Islet of Langerhans (tissue), 1 donor: Measurements from ENCODE around the gene KRTAP2-4.
"Not testable (repeated sequence)": the region's sequence is repeated elsewhere in the genome, so short reads cannot be mapped to it uniquely, and the experiment has no call there.

Source experiments
- FAIRE-seq: peaks from one replicate; lab custom pipeline; 2011; peaks lifted over from hg19 to GRCh38; lab: Jason Lieb, UNC

The KRTAP2-4 gene

DNA sequence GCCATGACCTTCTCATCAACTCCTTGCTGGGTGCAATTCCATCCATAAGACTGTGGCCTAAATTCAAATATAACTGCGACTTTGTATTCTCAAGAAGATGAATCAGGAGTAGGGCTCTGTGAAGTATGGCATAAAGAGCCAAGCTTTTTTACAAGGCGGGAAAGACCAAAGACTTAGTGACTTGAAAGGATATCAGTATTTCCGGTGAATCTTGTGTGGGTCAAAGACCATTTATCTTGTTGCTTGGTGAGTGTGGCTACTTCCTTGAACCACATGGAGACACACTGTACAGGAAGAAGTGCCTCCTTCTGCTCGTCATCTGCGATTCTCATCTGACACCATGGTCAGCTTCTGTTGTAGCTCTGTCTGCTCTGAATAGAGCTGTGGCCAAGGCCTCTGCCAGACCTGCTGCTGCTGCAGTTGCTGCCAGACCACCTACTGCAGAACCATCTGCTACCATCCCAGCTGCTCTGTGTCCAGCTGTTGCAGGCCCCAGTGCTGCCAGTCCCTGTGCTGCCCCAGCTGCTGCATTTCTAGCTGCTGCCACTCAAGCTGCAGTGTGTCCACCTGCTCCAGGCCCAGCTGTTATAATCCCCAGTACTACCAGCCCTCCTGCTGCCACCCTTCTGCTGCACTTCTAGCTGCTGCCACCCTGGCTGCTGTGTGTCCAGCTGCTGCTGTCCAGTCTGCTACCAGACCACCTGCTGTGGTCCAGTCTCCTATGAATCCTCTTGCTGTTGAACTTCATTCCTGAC, 6.1 kb upstream of the KRTAP2-4 start:
- FAIRE-seq, result no peak

DNA sequence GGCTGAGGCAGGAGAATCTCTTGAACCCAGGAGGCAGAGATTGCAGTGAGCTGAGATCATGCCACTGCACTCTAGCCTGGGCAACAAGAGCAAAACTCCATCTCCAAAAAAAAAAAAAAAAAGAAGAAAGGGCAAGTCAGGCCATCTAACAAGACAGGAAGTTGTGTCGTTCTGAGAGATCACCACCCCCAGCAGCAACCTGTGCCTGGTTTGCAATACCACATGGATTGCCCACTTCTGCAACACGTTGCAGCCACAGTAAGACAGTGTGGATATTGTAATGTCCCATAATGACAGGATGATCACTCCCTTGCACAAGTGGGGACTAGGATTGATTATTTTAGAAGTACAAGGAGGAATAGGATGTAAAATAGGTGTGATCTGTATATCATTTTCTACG, 3.4 kb upstream of the KRTAP2-4 start:
- no peak for FAIRE-seq

DNA sequence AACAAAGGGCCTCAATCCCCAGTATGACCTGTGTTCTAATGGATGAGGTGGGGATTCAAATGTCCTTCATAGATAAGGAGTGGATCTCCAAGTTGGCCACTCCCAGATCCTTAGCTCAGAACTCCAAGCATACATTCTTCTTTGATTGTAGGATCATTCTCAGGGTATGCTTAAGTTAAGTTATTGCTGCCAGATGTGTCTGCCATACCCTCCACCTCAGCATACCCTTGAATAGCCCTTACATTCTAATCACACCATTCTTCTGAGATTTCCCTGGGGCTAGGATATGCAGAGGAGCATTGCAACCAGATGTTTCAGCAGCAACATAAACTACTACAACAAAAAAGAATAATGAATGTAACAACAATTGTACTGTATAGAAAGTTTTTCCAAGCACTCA, 1.6 kb upstream of the KRTAP2-4 start:
- no peak for FAIRE-seq

DNA sequence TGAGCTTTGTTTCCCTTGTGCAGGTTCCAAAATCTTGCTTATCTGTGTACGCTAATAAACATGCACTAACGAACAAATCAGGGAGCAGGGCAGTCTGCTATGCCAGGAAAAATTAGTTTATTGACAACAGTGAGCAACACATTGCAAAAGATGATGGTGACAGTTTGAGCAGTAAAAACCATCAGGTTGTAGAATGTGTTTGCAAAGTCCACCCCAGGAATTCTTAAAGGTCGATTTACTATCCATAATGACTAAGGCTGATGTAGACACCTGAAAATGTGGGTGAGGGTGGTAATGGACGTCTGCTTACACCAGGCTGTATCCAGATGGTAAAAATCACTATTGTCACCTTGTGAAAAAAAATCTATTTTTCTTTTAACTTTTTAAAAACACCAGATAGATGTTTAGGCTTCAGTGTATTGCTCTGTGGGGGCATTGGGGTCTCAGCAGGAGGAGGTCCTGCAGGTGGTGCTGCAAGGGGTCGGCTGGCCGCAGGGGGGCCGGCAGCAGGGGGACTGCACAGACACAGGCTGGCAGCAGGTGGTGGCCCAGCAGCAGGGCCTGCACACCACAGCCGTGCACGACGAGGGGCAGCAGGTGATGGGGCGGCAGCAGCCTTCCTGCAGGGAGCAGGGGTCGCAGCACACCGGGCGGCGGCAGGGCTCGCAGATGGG, 526 bp downstream of the KRTAP2-4 start:
- FAIRE-seq, result not testable (repeated sequence)

DNA sequence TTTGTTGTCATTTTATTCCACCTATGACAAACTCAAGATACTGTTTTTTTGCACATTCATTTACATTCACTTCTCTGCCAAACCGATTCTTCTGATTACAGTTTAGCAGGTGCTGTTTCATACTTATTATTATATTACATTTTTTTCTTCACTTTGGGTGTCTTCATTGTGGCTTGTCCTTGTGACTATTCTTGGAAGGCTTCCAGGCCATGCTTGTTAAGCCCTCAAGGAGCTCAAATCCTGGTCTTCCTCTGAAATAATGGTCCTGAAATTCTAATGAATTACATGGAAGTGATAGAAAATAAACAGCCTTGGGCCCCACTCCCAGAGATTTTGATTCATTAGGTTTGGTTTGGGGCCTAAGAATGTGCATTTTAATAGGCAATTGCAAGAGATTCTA, 1.4 kb downstream of the KRTAP2-4 start:
- FAIRE-seq, result no peak

DNA sequence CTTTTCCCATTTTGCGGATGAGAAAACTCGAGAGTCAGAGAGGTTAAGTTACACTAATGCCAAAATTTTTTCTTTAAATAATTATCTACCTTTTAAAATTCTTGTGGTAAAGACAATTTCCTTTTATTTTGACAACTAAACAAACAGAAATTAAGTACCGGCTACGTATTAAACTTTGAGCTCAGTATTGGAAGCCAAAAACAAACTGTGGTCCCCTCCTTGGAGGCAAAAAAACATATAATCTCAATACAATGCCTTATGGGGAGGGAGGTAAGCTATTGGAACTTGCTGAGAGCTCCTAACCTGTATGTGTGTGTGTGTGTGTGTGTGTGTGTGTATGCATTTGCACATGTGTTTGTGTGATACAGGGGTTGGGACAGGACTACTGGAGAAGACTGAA, 2.2 kb downstream of the KRTAP2-4 start:
- no peak for FAIRE-seq

DNA sequence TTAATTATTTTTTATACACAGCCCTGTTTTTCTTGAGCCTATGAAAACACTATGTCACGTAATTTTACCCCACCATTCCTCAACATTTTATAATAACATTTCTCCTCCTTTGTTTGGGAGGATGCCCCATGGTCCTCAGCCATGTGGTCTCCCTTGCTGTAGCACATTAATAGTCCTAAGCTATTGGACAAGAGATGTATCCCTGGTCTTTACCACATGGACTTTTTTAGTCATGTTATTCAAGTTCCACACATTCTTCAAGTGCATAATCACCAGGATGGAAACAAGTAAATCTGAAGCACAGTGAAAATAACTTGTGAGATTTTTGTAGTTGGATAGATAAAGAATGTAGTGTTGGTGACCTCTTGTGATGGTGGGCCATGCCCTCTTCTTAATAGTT, 3.7 kb downstream of the KRTAP2-4 start:
- FAIRE-seq, result no peak

DNA sequence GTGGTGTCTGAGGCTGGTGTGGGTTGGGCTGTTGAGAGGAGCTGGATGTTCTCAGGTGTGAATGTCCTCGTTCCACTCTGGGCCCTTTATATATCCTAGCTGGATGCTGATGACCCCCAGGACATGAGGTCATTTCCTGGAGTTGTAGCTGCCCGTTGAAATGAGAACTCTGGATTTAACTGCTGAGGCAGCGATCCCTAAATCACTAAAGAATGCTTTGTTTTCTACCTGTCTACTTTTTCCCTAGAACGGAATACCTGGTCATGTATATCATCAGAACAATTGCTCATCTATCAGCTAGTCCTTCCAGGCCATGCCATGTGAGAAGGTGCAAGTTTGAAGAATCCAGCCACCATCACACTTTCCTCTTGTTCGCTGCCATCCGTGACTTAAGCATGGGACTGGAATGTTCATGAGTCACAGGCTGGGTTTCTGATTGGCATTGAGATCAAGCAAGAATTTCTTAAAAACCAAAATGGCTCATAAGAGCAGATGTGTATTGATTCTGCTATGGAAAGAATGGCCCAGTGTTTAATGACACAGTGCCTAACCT, 5.6 kb downstream of the KRTAP2-4 start, which contains the start of gene KRTAP2-3:
TSS of gene KRTAP2-3 (minus strand) at position 63 of the 553 bp plus-strand sequence. CDS start 64 bp downstream, outside the sequence.
- FAIRE-seq, result no peak

DNA sequence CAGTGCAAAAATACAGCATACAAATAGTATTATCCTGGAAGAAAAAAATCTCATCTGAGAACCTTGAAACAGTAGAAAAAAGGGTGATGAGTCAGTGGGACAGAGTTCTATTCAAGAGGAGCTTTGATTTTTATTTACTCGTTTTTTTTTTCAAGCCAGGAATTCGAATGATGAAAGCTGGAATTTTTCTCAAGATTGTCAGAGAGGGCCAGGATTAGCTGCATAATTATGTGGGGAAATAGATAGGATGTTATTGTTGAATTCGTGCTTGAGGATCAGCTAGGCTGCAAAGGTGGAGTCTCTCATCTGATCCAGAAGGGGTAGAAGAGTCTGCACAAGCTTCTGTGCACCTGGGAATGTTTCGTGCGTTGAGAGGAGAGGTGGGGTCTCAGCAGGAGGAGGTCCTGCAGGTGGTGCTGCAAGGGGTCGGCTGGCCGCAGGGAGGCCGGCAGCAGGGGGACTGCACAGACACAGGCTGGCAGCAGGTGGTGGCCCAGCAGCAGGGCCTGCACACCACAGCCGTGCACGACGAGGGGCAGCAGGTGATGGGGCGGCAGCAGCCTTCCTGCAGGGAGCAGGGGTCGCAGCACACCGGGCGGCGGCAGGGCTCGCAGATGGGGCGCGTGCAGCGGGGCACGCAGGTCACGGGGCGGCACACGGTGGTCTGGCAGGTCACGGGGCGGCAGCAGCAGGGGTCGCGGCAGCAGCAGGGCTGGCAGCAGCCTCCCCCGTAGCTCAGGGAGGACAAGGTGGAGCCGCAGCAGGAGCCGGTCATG, 6.2 kb downstream of the KRTAP2-4 start:
- FAIRE-seq, result not testable (repeated sequence)

DNA sequence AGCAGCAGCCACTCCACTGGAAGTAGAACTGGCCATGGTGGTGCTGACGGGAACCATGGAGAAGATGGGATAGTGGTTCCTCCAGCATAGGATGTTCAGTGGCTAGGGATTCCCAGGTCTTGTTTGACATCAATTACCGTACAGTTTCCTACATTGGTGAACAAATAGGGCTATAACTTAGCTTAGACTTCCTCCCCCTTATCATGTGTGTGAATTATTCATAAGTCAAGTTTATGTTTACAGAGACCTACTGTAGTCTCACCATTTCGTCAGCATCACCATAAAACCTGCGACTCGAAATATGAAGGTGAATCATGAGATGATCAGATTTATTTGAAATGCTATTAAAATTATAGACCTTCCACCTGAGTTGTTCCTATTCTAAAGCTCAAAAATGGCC, 6.9 kb downstream of the KRTAP2-4 start:
- FAIRE-seq, result no peak

DNA sequence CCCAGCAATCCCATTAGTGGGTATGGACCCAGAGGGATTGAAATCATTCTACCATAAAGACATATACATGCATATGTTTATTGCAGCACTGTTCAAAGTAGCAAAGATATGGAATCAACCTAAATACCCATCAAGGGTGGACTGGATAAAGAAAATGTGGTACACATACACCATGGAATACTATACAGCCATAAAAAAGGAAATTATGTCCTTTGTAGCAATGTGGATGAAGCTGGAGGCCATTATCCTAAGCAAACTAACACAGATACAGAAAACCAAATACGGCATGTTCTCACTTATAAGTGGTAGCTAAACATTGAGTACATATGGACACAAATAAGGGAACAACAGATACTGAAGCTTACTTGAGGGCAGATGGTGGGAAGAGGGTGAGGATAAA, 8.1 kb downstream of the KRTAP2-4 start:
- no peak for FAIRE-seq

DNA sequence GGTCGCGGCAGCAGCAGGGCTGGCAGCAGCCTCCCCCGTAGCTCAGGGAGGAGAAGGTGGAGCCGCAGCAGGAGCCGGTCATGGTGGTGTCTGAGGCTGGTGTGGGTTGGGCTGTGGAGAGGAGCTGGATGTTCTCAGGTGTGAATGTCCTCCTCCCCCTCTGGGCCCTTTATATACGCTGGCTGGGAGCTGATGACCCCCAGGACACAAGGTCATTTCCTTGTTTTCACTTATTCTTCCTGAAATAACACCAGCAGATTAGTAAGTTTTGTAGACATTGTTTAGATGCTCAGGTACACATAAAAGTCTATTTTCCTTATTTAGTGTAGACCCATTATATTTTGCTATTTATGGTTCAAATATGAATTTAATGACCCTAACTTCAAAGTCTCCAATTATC, 10.5 kb downstream of the KRTAP2-4 start, which contains the start of gene KRTAP2-2:
TSS of gene KRTAP2-2 (minus strand) at position 101 of the 400 bp plus-strand sequence. CDS start at position 82, 19 bp downstream.
- not testable (repeated sequence) for FAIRE-seq

DNA sequence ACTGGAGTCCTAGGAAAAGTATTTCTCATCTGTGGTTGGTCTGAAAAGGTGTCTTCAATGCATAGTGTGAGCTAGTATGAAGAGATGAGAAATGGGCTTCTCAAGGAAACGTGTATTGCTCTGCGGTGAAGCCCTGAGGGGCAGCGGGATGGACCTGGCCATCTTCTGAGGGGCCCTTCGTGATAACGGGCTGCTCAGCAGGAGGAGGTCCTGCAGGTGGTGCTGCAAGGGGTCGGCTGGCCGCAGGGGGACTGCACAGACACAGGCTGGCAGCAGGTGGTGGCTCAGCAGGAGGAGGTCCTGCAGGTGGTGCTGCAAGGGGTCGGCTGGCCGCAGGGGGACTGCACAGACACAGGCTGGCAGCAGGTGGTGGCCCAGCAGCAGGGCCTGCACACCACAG, 11.1 kb downstream of the KRTAP2-4 start:
- FAIRE-seq, result not testable (repeated sequence)

DNA sequence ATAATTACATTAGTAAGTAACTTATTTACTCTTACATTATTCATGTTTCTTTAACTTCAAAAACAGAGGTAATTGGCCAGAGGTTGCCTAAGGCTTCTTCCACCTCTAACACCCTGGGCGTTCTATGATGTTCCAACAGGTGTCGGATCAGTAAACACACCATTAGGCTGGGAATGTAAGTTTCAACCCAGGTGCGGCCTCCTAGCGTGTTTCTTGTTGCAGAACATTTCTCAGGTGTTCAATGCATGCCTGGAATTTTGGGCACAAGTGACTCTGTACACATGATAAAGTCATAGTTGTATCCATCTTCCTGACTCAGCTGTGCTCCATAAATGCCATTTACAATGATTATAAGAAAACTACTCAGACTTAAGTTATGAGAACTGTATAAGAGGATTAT, 11.7 kb downstream of the KRTAP2-4 start:
- no peak for FAIRE-seq

DNA sequence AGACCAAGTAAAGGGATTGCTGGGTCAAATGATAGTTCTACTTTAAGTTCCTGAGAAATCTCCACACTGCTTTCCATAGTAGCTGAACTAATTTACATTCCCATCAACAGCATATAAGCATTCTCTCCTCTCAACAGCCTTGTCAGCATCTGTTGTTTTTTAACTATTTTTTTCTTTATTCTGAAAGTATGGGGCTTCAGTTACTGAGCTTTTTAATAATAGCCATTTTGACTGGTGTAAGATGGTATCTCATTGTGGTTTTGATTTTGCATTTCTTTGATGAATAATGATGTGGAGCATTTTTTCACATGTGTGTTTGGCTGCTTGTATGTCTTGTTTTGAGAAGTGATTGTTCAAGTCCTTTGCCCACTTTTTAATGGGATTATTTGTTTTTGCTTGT, 13.1 kb downstream of the KRTAP2-4 start:
- FAIRE-seq, result no peak

DNA sequence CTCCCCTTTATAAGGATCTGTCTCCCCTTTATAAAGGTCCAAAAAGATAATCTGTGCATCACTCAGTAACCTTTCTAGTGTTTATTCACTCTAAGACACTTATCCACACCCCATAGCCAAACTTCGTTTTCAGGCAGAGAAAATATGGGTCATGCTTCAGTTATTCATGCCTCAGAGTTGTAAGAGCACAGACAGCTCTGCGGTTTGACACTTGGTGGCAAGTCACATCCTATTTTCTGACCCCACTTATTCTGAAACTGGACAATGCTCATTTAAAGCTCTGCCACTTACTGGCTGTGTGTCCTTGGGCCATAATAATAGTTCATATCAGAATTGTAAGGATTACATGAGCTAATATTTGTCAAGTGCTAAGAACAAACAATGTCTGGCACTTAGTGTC, 16.6 kb downstream of the KRTAP2-4 start:
- no peak for FAIRE-seq

DNA sequence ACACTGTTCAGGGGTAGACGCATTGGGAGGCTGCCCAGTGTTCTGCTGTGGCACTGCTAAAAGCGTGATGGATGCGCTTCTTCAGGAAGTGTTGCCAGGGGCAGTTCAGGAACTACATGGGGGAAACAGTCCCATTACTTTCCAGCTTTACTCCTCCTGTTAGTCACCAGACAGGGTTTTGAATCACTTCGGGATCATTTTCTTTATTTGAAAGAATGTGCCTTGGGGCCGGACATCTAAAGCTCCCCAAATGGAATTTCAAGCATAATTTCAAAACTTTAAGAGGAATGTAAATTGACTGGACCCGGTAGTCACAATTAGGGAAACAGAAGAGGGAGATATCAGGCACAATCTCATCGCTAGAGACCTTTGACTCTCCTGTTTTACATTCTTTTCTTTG, 17.2 kb downstream of the KRTAP2-4 start:
- no peak for FAIRE-seq

DNA sequence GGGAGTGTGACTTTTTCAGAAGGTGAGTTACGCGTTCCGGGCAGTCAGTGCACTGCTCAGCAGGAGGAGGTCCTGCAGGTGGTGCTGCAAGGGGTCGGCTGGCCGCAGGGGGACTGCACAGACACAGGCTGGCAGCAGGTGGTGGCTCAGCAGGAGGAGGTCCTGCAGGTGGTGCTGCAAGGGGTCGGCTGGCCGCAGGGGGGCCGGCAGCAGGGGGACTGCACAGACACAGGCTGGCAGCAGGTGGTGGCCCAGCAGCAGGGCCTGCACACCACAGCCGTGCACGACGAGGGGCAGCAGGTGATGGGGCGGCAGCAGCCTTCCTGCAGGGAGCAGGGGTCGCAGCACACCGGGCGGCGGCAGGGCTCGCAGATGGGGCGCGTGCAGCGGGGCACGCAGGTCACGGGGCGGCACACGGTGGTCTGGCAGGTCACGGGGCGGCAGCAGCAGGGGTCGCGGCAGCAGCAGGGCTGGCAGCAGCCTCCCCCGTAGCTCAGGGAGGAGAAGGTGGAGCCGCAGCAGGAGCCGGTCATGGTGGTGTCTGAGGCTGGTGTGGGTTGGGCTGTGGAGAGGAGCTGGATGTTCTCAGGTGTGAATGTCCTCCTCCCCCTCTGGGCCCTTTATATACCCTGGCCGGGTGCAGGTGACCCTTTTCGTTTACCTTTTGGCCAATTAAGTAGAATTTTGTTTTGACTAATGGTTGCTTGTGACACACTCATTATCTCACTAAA, 18.8 kb downstream of the KRTAP2-4 start, which contains the start of gene KRTAP2-1:
TSS of gene KRTAP2-1 (minus strand) at position 582 of the 731 bp plus-strand sequence. CDS start at position 533, 49 bp downstream.
- not testable (repeated sequence) for FAIRE-seq

DNA sequence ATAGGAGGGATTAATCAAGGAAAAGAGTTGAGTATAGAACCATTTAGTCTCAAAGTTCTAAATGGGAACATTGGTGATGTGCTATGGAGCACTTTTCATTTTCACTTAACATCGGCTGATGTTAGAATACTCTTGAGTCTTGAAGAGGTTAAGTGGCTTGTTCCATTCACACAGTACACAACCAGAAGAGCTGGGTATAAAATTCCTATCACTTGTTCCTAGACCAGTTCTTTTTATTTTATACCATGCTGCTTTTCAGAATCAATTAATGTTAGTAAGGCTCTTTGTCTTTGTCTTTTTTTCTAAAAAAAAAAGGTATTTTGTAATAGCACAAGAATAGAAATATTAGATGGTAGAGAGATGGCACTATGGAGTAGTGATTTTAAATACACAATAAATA, 22.7 kb downstream of the KRTAP2-4 start:
- FAIRE-seq, result no peak

DNA sequence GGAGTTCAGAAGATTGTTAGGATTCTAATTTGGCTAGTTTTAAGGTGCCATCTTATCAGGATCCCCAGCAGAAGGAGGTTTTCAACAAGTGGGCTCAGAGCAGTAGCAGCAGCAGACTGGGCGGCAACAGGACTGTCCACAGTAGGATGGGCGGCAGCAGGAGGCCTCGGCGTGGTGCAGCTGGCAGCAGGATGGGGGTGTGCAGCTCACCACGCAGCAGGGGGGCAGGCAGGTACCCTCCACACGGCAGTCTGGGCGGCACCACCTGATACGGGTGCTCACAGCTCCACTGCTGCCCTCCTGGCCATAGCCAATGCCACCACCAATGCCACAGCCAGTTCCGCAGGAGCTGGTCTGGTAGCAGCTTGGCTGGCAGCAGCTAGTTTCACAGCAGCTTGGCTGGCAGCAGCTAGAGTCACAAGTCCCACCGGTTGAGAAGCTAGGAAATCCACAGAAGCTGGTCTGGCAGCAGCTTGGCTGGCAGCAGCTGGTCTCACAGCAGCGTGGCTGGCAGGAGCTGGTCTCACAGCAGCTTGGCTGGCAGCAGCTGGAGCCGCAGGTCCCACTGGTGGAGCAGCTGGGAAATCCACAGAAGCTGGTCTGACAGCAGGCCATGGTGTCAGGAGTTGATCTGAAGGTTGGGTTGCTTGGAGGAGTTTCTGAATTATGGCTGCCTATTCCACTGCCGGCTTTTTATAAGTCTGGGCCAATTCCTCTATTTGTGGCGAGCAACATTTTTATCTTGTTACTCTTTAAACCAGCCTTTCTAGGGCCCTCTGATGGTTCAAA, 24.7 kb downstream of the KRTAP2-4 start, which contains the start of gene KRTAP1-1:
TSS of gene KRTAP1-1 (minus strand) at position 668 of the 789 bp plus-strand sequence. CDS start at position 615, 53 bp downstream.
- FAIRE-seq, result not testable (repeated sequence)
